ENCODE measurements around the gene NKX6-2.

- no peak for TF ChIP-seq CTCF (IDR thresholded peaks at IDR 0.05; ENCODE audit: insufficient read depth, low read depth, low read length)
- no peak for TF ChIP-seq EZH2 (IDR thresholded peaks at IDR 0.05; ENCODE audit: insufficient read depth, low read length)
These were observed 49.2 kb upstream of the NKX6-2 start for GRCh38 chr10:132834891-132835847.
